ENCODE measurements around the gene ZNF432.
"Not testable (repeated sequence)": the region's sequence is repeated elsewhere in the genome, so short reads cannot be mapped to it uniquely, and the experiment has no call there.

ZNF432 gene

GRCh38 chr19:52048555-52049501 lies at the start of gene ZNF432:
TSS of gene ZNF432 (minus strand) at chr19:52048838. CDS start at chr19:52046868, 1,970 bp downstream.
- peak; percentile 93 for DNase-seq

DNA sequence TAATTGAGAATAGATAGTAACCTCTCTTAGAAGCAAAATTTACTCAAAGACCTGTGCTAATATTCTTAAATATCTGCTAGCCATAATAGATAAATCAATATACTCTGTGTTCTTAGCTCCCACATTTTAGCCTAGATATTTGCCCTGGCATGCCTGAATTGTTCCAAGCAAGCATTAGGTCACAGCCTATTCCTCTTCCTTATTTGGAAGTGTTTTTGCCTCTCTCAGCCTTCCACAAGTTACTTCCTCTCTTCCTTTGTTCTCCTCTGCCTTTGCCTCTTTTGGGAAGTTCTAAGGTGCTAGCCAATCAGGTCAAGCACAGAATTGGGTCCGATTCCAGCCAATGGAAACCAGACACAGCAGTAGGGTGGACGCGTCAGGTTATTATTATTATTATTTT lies 47.8 kb upstream of the ZNF432 start:
- DNase-seq: not testable (repeated sequence)

- DNase-seq: peak; percentile 96
Measured at GRCh38 chr19:52095172-52096014, 46.8 kb upstream of the ZNF432 start, which contains the start of gene ZNF841. TSS of gene ZNF841 (minus strand) at chr19:52095765. CDS start at chr19:52084801, 10,964 bp downstream.

DNA sequence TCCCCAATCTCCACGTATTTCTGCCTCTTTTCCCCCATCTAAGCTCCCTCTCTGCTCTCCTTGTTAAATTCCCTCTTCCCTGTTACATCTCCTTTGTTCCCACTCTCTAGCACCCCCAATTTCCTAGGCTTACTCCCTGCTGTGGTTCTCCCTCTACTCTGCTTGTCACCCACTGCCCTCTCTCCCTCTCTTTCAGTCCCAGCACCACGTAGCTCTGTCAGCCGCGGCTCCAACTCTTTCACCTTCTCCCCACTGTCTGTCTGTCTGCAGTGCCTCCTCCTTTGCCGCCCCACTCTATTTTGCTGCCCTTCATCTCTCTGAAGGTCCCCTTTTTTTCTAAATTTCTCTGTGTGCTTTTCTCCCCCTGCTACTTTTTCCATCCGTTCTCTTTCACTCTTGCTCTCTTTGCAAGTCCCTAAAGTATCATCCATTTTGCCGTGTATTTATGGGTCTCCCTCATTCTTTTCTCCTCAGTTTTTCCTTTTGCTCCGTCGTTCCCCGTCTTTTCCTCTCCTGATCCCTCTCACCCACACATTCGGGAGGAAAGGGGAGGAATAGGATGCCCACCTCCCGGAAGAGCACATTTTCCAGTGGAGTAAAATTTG lies 46.0 kb upstream of the ZNF432 start:
- DNase-seq: no peak

DNA sequence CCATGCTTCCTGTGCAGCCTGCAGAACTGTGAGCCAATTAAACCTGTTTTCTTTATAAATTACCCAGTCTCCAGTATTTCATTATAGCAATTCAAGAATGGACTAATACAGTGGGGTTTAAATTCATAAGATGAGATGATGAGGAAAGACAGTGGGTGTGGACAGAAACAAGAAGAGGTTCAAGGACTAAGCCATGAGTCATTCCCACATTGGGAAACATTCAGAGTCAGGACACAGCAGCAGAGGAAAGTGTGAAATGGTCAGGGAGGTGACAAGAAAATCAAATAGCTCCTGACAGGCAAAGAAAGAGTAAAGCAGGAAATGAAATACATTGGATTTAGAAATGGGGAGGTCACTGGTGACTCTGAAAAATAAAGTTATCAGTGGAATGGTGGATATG lies 37.8 kb upstream of the ZNF432 start:
- no peak for DNase-seq

GRCh38 chr19:52070496-52070895 lies 21.9 kb upstream of the ZNF432 start:
- no peak for DNase-seq

GRCh38 chr19:52069653-52070052 lies 21.0 kb upstream of the ZNF432 start:
- DNase-seq: no peak

DNA sequence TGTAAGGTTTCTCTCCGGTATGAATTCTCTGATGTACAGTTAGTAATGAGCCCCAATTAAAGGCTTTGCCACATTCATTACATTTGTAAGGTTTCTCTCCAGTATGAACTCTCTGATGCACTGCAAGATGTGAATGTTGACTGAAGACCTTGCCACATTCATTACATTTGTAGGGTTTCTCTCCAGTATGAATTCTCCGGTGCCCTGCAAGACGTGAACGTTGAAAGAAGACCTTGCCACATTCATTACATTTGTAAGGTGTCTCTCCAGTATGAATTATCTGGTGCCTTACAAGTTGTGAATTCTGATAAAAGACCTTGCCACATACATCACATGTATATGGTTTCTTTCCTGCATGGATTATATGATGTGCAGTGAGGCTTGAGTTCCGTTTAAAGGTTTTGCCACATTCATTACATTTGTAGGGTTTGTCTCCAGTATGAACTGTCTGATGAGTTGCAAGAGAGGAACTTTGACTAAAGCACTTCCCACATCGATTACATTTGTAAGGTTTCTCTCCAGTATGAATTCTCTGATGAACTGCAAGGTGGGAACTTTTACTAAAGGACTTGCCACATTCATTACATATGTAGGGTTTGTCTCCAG lies 17.7 kb upstream of the ZNF432 start:
- no peak for DNase-seq

DNA sequence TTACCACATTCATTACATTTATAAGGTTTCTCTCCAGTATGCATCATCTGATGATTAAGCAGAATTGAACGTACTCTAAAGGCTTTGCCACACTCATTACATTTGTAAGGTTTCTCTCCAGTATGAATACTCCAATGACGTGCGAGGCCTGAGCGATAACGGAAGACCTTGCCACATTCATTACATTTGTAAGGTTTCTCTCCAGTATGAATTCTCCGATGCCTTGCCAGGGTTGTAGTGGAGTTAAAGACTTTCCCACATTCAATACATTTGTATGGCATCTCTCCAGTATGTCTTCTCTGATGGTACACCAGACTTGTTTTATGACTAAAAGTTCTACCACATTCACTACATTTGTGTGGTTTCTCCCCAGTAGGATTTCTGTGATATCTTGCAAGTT lies 16.8 kb upstream of the ZNF432 start:
- no peak for DNase-seq

GRCh38 chr19:52056480-52056879 lies 7.8 kb upstream of the ZNF432 start:
- not testable (repeated sequence) for DNase-seq

DNA sequence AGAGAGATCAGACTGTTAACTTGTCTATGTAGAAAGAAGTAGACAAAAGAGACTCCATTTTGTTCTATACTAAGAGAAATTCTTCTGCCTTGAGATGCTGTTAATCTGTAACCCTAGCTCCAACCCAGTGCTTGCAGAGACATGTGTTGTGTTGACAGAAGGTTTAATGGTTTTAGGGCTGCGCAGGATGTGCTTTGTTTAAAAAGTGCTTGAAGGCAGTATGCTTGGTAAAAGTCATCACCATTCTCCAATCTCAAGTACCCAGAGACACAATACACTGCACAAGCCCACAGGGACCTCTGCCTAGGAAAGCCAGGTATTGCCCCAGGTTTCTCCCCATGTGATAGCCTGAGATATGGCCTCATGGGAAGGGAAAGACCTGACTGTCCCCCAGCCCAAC lies 3.1 kb upstream of the ZNF432 start:
- DNase-seq: not testable (repeated sequence)

GRCh38 chr19:52039169-52039568 lies 9.5 kb downstream of the ZNF432 start:
- no peak for DNase-seq

- peak; percentile 5 for DNase-seq
Measured at GRCh38 chr19:52034051-52034728, 14.4 kb downstream of the ZNF432 start.

DNA sequence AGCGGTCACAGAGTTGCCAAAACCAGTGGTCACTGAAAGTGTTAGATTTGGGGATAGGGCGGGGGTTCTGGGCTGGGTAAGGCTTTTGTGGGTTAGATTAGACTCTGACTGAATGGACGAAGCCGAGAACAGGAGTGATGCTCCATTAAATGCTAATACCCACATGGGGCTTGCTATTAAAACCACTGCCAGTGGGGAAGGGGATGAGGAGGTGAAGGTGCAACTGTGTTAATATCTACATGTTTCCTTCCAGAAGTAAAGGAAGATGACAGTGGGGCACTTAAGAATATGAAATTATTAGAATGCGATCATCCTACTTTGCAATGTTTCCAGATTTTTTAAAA lies 19.9 kb downstream of the ZNF432 start:
- DNase-seq: peak; percentile 77

- DNase-seq: peak; percentile 90
Measured at GRCh38 chr19:52028027-52028779, 20.4 kb downstream of the ZNF432 start, which contains the start of gene ZNF614. TSS of gene ZNF614 (minus strand) at chr19:52028379. CDS start at chr19:52025745, 2,634 bp downstream.

GRCh38 chr19:52026255-52026990 lies 22.2 kb downstream of the ZNF432 start:
- not testable (repeated sequence) for DNase-seq

GRCh38 chr19:52024478-52024877 lies 24.2 kb downstream of the ZNF432 start:
- not testable (repeated sequence) for DNase-seq

GRCh38 chr19:52022193-52022592 lies 26.4 kb downstream of the ZNF432 start:
- DNase-seq: no peak

- DNase-seq: no peak
Measured at GRCh38 chr19:52020506-52020905, 28.1 kb downstream of the ZNF432 start.

DNA sequence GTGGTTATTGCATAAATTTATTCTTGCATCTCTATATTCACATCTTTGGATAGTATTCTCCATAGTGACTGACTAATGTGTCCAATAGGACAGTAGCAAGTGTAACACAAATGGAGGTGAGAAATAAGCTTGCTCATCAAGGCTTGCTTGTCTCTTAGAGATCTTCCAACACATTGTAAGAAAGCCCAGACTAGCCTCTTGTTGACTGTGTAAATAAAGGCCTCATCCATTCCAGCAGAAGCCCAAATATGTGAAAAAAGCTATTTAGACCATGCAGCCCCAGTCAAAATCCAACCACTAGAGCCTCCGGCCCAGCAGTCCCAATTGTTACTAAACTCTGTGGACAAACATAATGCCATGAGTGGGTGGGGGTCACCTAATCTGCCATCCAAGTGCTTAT lies 38.0 kb downstream of the ZNF432 start:
- DNase-seq: no peak
